ENCODE results near the gene C11orf91.

Gene C11orf91, protein sequence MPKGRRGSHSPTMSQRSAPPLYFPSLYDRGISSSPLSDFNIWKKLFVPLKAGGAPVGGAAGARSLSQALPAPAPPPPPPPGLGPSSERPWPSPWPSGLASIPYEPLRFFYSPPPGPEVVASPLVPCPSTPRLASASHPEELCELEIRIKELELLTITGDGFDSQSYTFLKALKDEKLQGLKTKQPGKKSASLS

GRCh38 chr11:33700502-33701271, at the start of gene C11orf91:
TSS of gene C11orf91 (minus strand) at chr11:33700826. CDS start at chr11:33700740, 86 bp downstream.
- in situ Hi-C loops (cut with MboI; ENCODE audit: low sequenced_read_pairs, unreplicated experiment), result no loop called here
- DNase-seq (ENCODE audit: low spot score), result peak; percentile 97
- no peak for TF ChIP-seq CTCF (IDR thresholded peaks at IDR 0.05; ENCODE audit: borderline replicate concordance, control extremely low read depth, extremely low read depth, insufficient read depth, missing control alignments)

GRCh38 chr11:33747979-33748378, 47.4 kb upstream of the C11orf91 start:
- in situ Hi-C loops (cut with MboI; ENCODE audit: low sequenced_read_pairs, unreplicated experiment), result loop anchor here (10.0 kb wide), 1 partner anchor 373 kb away; the partner anchor contains the start of gene KIAA1549L
- no peak for TF ChIP-seq CTCF (IDR thresholded peaks at IDR 0.05; ENCODE audit: borderline replicate concordance, control extremely low read depth, extremely low read depth, insufficient read depth, missing control alignments)
- no peak for DNase-seq (ENCODE audit: low spot score)

DNA sequence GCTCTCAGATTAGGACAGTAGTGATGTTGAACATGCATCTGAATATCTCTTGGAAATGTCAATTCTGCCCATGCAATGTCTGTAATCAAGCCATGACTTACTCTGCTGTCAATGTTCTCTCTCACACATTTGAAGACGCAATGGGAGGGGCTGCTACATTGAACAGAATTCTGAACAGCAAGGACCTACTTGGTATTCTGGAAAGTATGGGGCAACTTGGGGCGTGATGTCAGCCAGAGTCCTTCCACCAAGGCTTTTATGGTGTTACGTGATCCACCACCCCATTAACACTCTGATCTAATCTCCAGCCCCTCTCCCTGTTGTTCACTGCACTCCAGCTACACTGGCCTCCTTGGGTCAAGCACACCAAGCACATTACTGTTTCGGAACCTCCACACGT, 42.7 kb upstream of the C11orf91 start:
- DNase-seq (ENCODE audit: low spot score), result no peak
- in situ Hi-C loops (cut with MboI; ENCODE audit: low sequenced_read_pairs, unreplicated experiment), result loop anchor here (10.0 kb wide), 1 partner anchor 368 kb away; the partner anchor contains the start of gene KIAA1549L
- no peak for TF ChIP-seq CTCF (IDR thresholded peaks at IDR 0.05; ENCODE audit: borderline replicate concordance, control extremely low read depth, extremely low read depth, insufficient read depth, missing control alignments)

DNA sequence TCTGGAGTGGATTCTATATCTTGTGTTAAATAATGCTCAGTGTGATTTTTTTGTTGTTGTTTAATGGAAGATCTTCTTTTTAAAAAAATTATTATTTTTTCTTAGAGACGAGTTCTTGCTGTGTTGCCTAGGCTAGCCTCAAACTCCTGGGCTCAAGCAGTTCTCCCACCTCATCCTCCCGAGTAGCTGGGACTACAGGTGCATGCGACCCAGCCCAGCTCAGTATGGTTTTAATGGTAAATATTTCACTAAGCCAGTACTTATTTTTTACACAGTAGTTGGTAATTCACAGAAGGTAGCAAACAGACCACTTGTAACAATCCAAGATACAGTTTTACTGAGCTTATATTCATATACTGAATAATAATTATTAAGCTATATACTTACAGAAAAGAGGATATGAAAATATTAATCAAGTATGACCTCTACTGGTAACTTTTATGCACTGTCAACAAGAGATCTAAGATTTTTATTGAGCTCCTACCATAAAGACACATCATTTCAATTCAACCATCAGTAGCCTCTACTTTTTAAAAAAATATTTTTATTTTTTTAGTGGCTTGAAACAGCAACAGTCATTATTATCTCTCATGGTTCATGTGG, 41.7 kb upstream of the C11orf91 start:
- TF ChIP-seq CTCF (IDR thresholded peaks at IDR 0.05; ENCODE audit: borderline replicate concordance, control extremely low read depth, extremely low read depth, insufficient read depth, missing control alignments), result peak; percentile 15
- DNase-seq (ENCODE audit: low spot score), result no peak
- in situ Hi-C loops (cut with MboI; ENCODE audit: low sequenced_read_pairs, unreplicated experiment), result loop anchor here (10.0 kb wide), 1 partner anchor 368 kb away; the partner anchor contains the start of gene KIAA1549L

GRCh38 chr11:33741806-33742205, 41.2 kb upstream of the C11orf91 start:
- in situ Hi-C loops (cut with MboI; ENCODE audit: low sequenced_read_pairs, unreplicated experiment), result loop anchor here (10.0 kb wide), 1 partner anchor 367 kb away; the partner anchor contains the start of gene KIAA1549L
- no peak for DNase-seq (ENCODE audit: low spot score)
- no peak for TF ChIP-seq CTCF (IDR thresholded peaks at IDR 0.05; ENCODE audit: borderline replicate concordance, control extremely low read depth, extremely low read depth, insufficient read depth, missing control alignments)

DNA sequence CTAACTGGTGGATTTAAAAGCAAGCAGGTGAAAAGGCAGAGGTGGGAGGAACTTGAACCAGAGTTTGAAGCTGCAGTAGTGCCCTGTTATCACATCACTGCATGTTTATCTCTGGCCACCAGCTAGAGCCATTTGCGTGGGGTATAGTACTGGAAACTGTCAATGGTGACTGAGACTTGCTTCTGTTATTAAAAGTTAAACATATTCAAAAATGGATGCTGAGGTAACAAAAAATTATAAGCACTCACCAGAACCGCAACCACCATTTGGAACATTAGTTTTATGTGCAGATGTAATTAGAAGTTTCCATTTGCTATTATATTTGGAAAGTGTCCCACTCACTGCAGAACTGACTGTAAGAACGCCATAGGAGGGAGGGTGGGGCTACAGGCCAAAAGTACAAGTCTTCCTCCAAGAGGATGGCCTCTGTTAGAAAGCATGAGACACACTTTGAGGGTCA, 36.8 kb upstream of the C11orf91 start:
- no peak for DNase-seq (ENCODE audit: low spot score)
- in situ Hi-C loops (cut with MboI; ENCODE audit: low sequenced_read_pairs, unreplicated experiment), result no loop called here
- no peak for TF ChIP-seq CTCF (IDR thresholded peaks at IDR 0.05; ENCODE audit: borderline replicate concordance, control extremely low read depth, extremely low read depth, insufficient read depth, missing control alignments)

Measured in GM13976 (cell line).